Retinal pigment epithelial cell (primary cell): ENCODE measurements around the gene MRTFB.

Experiments
- DNase-seq: peaks from one replicate; pipeline ENCODE4 v3.0.0-alpha.2; 2010; ENCODE audit warnings: low read depth
- H3K4me3 ChIP-seq: 2 replicates; pipeline ENCODE4 v1.5.1; 2011; ENCODE audit warnings: mild to moderate bottlenecking, low read length, control low read depth, moderate library complexity
- CTCF ChIP-seq: conservative IDR thresholded peaks from 2 replicates; pipeline ENCODE4 v1.5.1; 2011; ENCODE audit warnings: low read depth, low read length, control low read depth, inconsistent platforms

The MRTFB gene

GRCh38 chr16:14280541-14280940, 209.4 kb downstream of the MRTFB start:
- no peak overlapping the region for H3K4me3 ChIP-seq
- DNase-seq, result no peak
- TF ChIP-seq CTCF, result no peak

GRCh38 chr16:14283786-14284185, 212.7 kb downstream of the MRTFB start:
- no peak for TF ChIP-seq CTCF
- H3K4me3 ChIP-seq, result no peak overlapping the region
- no peak for DNase-seq

- H3K4me3 ChIP-seq, result peak overlapping the region; percentile 93
- TF ChIP-seq CTCF, result no peak
- DNase-seq, result no peak
Measured at GRCh38 chr16:14284371-14284770, 213.3 kb downstream of the MRTFB start.

- peak; percentile 30 for TF ChIP-seq CTCF
- peak; percentile 19 for DNase-seq
- H3K4me3 ChIP-seq, result peak overlapping the region; percentile 93
Measured at GRCh38 chr16:14284930-14285512, 213.9 kb downstream of the MRTFB start.

GRCh38 chr16:14285513-14286367, 214.6 kb downstream of the MRTFB start:
- peak; percentile 61 for DNase-seq
- peak overlapping the region; percentile 93 for H3K4me3 ChIP-seq
- TF ChIP-seq CTCF, result no peak

GRCh38 chr16:14286368-14287230, 215.5 kb downstream of the MRTFB start:
- peak overlapping the region; percentile 56 for H3K4me3 ChIP-seq
- TF ChIP-seq CTCF, result no peak
- DNase-seq, result peak; percentile 47
